Aorta (tissue), 5 donors: ENCODE results near the gene TMEM17. TPM values are rescaled to one million over a fixed set of nuclear protein-coding genes. Genes with fewer than 3 reads are reported as not detected.
A peak's percentile ranks its signal among the peaks of the same experiment; 100 is the strongest.

Source experiments
- ATAC-seq: fragments of 200-7000 bp; cut with Tn5 transposase; one replicate; pipeline ENCODE4 v1.9.1; 2022; ENCODE audit warnings: moderate library complexity; ENCODE audit not compliant: low FRiP score
- DNase-seq, 2 donors: peaks; one replicate each; pipeline ENCODE4 v3.0.0-alpha.2; 2020
- H3K27ac ChIP-seq, 2 donors: one replicate each; pipeline ENCODE4 v1.5.1; 2013; ENCODE audit warnings: low read length in 2 of 2, mild to moderate bottlenecking in 2 of 2, moderate library complexity in 2 of 2, control low read depth in 1 of 2, inconsistent platforms in 1 of 2, low read depth in 1 of 2
- H3K27me3 ChIP-seq, 2 donors: one replicate each; pipeline ENCODE4 v1.6.1; 2013; ENCODE audit warnings: control low read depth in 1 of 2, low read length in 1 of 2, mild to moderate bottlenecking in 1 of 2, moderate library complexity in 1 of 2; ENCODE audit not compliant: insufficient read depth in 2 of 2, control insufficient read depth in 1 of 2
- H3K36me3 ChIP-seq, 2 donors: one replicate each; pipeline ENCODE4 v1.6.1; 2013; ENCODE audit warnings: control low read depth in 1 of 2, low read length in 1 of 2, mild to moderate bottlenecking in 1 of 2; ENCODE audit not compliant: insufficient read depth in 2 of 2, control insufficient read depth in 1 of 2
- H3K4me1 ChIP-seq, 2 donors: one replicate each; pipeline ENCODE4 v1.6.1; 2013; ENCODE audit warnings: low read length in 2 of 2, control low read depth in 1 of 2, mild to moderate bottlenecking in 1 of 2, moderate library complexity in 1 of 2; ENCODE audit not compliant: insufficient read depth in 2 of 2, control insufficient read depth in 1 of 2
- H3K4me3 ChIP-seq, 2 donors: one replicate each; pipeline ENCODE4 v1.5.1; 2013; ENCODE audit warnings: low read length in 2 of 2, control low read depth in 1 of 2, mild to moderate bottlenecking in 1 of 2
- H3K9me3 ChIP-seq: one replicate; pipeline ENCODE4 v1.6.1; 2013; ENCODE audit warnings: mild to moderate bottlenecking, low read length; ENCODE audit not compliant: control insufficient read depth
- WGBS, 2 donors: extraction: QIAGEN DNeasy Blood & Tissue Kit; methylation state at CpG; one replicate each; pipeline ENCODE4 v1.1.7; 2013; 5-methylcytosine and 5-hydroxymethylcytosine counted together
- intact Hi-C, 2 donors: fragments of 100-400 bp; cut with DNase I; formaldehyde crosslinking; loops; one replicate each; pipeline versions ENCODE4 v1.14.2 to v1.15.0; 2022
- polyA plus RNA-seq, 2 donors: library from polyadenylated mRNA; stranded (reverse); fragments of 200-250 nt; gene quantifications; one replicate each; pipeline ENCODE4 v1.2.3, GENCODE V29; 2013
- total RNA-seq, 2 donors: library from RNA; stranded (reverse); fragmentation: NEBNext Ultra II Directional; extraction: Animal tissue kit (Norgen Biotek cat#: 25700); gene quantifications; one replicate each; pipeline ENCODE4 v1.2.1, GENCODE V29; 2021
- donor health status: healthy with polysubstance abuse.
- donor health status: Bipolar disorder and iron deficiency.
- donor health status: DM: no; HTN: no; CAD: no.
- donor health status: DM: no; HTN: no; CAD: no.
- donor health status: DM: yes; HTN: yes; CAD: no.

TMEM17 gene
- total and polyA plus RNA-seq, 4 donors: 0.79 to 1.1 (median 1.1) TPM; not detected in 1

GRCh38 chr2:62501069-62501468 is 4.9 kb downstream of the TMEM17 start:
- Histone ChIP-seq H3K27me3 (no peaks in the 10 kb centered on the region), H3K4me3 (no peak overlapping the region), H3K27ac (no peak overlapping the region), H3K4me1 (no peaks in the 10 kb centered on the region), H3K36me3 (no peaks in the 10 kb centered on the region), H3K9me3 (no peaks in the 10 kb centered on the region)
- ATAC-seq: no peak
- DNase-seq: no peak
- intact Hi-C loops: loop anchor here in 1 of 2 donors (10.0 kb wide), 1 partner anchor 204 kb away; the partner anchor contains the start of gene EHBP1
- 86 to 87% methylated on average over 3 of the region's 3 CpGs for WGBS, 2 donors

GRCh38 chr2:62499430-62500060 is 6.5 kb downstream of the TMEM17 start:
- no peak for ATAC-seq
- Histone ChIP-seq H3K4me1 (no peaks in the 10 kb centered on the region), H3K9me3 (no peaks in the 10 kb centered on the region), H3K36me3 (no peaks in the 10 kb centered on the region), H3K27me3 (no peaks in the 10 kb centered on the region), H3K27ac (no peak overlapping the region), H3K4me3 (no peak overlapping the region)
- WGBS, 2 donors: 65 to 96% methylated on average over 2 of the region's 2 CpGs
- intact Hi-C loops: loop anchor here in 1 of 2 donors (10.0 kb wide), 1 partner anchor 205 kb away; the partner anchor contains the start of gene EHBP1
- no peak for DNase-seq

GRCh38 chr2:62498739-62499138 is 7.3 kb downstream of the TMEM17 start:
- no peak for DNase-seq
- Histone ChIP-seq H3K27me3 (no peaks in the 10 kb centered on the region), H3K36me3 (no peaks in the 10 kb centered on the region), H3K27ac (no peak overlapping the region), H3K4me3 (no peak overlapping the region), H3K4me1 (no peaks in the 10 kb centered on the region), H3K9me3 (no peaks in the 10 kb centered on the region)
- ATAC-seq: no peak
- intact Hi-C loops: no loop called here

GRCh38 chr2:62495761-62496160 is 10.2 kb downstream of the TMEM17 start:
- no peak overlapping the region for H3K27ac ChIP-seq
- H3K4me3 ChIP-seq: no peak overlapping the region
- 6 to 11% methylated on average over 2 of the region's 2 CpGs for WGBS, 2 donors
- no peaks in the 10 kb centered on the region for H3K36me3 ChIP-seq
- H3K9me3 ChIP-seq: no peaks in the 10 kb centered on the region
- no peaks in the 10 kb centered on the region for H3K27me3 ChIP-seq
- H3K4me1 ChIP-seq: no peaks in the 10 kb centered on the region
- intact Hi-C loops: no loop called here
- DNase-seq (no peak), ATAC-seq (no peak)

- H3K4me3 ChIP-seq: no peak overlapping the region
- intact Hi-C loops: no loop called here
- no peaks in the 10 kb centered on the region for H3K36me3 ChIP-seq
- no peak overlapping the region for H3K27ac ChIP-seq
- peaks cover 0 to 4% of the 10 kb centered on the region in 2 donors for H3K4me1 ChIP-seq
- no peaks in the 10 kb centered on the region for H3K9me3 ChIP-seq
- ATAC-seq (no peak), DNase-seq (no peak)
- WGBS, 2 donors: 59 to 96% methylated on average over 2 of the region's 2 CpGs
- no peaks in the 10 kb centered on the region for H3K27me3 ChIP-seq
Observed at GRCh38 chr2:62492048-62492447, 13.9 kb downstream of the TMEM17 start.

GRCh38 chr2:62489702-62490101 is 16.3 kb downstream of the TMEM17 start:
- H3K27ac ChIP-seq: no peak overlapping the region
- intact Hi-C loops: no loop called here
- ATAC-seq: no peak

GRCh38 chr2:62489162-62489561 is 16.8 kb downstream of the TMEM17 start:
- ATAC-seq: peak; percentile 48
- H3K9me3 ChIP-seq: no peaks in the 10 kb centered on the region

More at GRCh38 chr2:62489702-62490101, 16.3 kb downstream of the TMEM17 start:
- WGBS, 2 donors: 7 to 18% methylated on average over 1 of the region's 1 CpG
- H3K27me3 ChIP-seq: no peaks in the 10 kb centered on the region
- H3K4me3 ChIP-seq: no peak overlapping the region
- H3K9me3 ChIP-seq: no peaks in the 10 kb centered on the region
- DNase-seq: no peak
- no peaks in the 10 kb centered on the region for H3K36me3 ChIP-seq
- peaks cover 4% of the 10 kb centered on the region in 2 donors for H3K4me1 ChIP-seq

GRCh38 chr2:62486439-62486765 is 19.6 kb downstream of the TMEM17 start:
- no peaks in the 10 kb centered on the region for H3K9me3 ChIP-seq
- H3K27ac ChIP-seq: peak overlapping the region in 1 of 2 donors; percentile 76
- H3K27me3 ChIP-seq: no peaks in the 10 kb centered on the region
- H3K4me3 ChIP-seq: no peak overlapping the region
- ATAC-seq: no peak
- no peaks in the 10 kb centered on the region for H3K36me3 ChIP-seq
- H3K4me1 ChIP-seq: peaks cover 4% of the 10 kb centered on the region in 2 donors
- DNase-seq: no peak
- intact Hi-C loops: no loop called here
- 52 to 53% methylated on average over 1 of the region's 1 CpG for WGBS, 2 donors

More at GRCh38 chr2:62489162-62489561, 16.8 kb downstream of the TMEM17 start:
- no peak overlapping the region for H3K27ac ChIP-seq
- H3K27me3 ChIP-seq: no peaks in the 10 kb centered on the region
- no peak overlapping the region for H3K4me3 ChIP-seq
- WGBS, 2 donors: 2 to 6% methylated on average over 4 of the region's 4 CpGs
- intact Hi-C loops: no loop called here
- peaks cover 4% of the 10 kb centered on the region in 2 donors for H3K4me1 ChIP-seq
- DNase-seq: no peak
- no peaks in the 10 kb centered on the region for H3K36me3 ChIP-seq

GRCh38 chr2:62485761-62486438 is 20.1 kb downstream of the TMEM17 start:
- no peak overlapping the region for H3K4me3 ChIP-seq
- H3K9me3 ChIP-seq: no peaks in the 10 kb centered on the region
- DNase-seq (no peak), ATAC-seq (peak; percentile 66)
- peak overlapping the region in 1 of 2 donors; percentile 76 for H3K27ac ChIP-seq
- H3K4me1 ChIP-seq: peaks cover 4% of the 10 kb centered on the region in 2 donors
- no peaks in the 10 kb centered on the region for H3K36me3 ChIP-seq
- intact Hi-C loops: no loop called here
- no peaks in the 10 kb centered on the region for H3K27me3 ChIP-seq
- 9 to 13% methylated on average over 5 of the region's 5 CpGs for WGBS, 2 donors
